ENCODE measurements around the gene ZMIZ1. TPM values are rescaled to one million over a fixed set of nuclear protein-coding genes. Genes with fewer than 3 reads are reported as not detected.

Gene ZMIZ1
- total RNA-seq, 1 experiment from 2014 or later = 42.3 TPM

DNA sequence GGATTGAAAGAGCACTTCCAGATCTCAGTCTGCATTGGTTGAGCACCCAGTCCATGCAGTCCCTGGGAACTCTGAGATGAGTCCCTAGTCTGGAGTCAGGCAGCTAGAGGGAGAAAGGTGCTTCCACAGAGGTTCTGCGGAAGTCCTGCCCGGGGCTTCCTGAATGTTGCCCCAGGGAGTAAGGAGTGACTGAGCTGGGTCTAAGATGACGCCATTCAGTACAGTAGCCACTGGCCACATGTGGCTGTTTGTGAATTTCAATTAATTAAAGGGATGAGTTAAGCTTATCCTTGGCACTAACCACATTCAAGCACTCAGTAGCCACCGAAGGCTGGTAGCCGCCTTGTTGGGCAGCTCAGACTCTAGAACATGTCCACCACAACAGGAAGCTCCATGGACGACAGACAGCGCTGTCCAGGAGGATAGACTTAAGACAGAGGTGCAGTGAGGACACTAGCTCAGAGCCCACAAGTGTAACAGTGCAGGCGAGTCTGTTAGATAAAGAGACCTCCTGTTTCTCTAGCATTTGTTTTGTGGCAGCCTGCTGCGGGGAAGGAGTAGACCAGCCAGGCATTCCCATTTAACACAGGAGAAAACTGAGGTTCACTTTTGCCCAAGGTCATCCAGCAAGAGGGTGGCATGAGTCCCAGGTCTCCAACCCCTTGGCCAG is 176.9 kb downstream of the ZMIZ1 start:
- Mint-ChIP-seq H3K36me3 (ENCODE audit: insufficient read depth, unreplicated experiment) (peaks cover 12% of the 10 kb centered on the region), H3K4me3 (ENCODE audit: unreplicated experiment) (no peak overlapping the region), H3K9me3 (ENCODE audit: unreplicated experiment) (no peaks in the 10 kb centered on the region), H3K27ac (ENCODE audit: unreplicated experiment) (no peak overlapping the region), H3K4me1 (ENCODE audit: low read depth, unreplicated experiment) (no peaks in the 10 kb centered on the region), H3K27me3 (ENCODE audit: insufficient read depth, unreplicated experiment) (no peaks in the 10 kb centered on the region)
- POLR2A ChIA-PET = no interaction called here
- no TSS peak for BruUV-seq (replicated peaks)
- Histone ChIP-seq H3K36me3 (ENCODE audit: control insufficient read depth, insufficient read depth, low read length) (no peaks in the 10 kb centered on the region), H3K4me3 (ENCODE audit: low read depth, low read length) (no peak overlapping the region), H3K4me1 (no peaks in the 10 kb centered on the region), H3K9me3 (no peaks in the 10 kb centered on the region), H3K27me3 (replicated peaks; ENCODE audit: control insufficient read depth, insufficient read depth, low read length) (no peaks in the 10 kb centered on the region)
- TF ChIP-seq, protein P1, sequence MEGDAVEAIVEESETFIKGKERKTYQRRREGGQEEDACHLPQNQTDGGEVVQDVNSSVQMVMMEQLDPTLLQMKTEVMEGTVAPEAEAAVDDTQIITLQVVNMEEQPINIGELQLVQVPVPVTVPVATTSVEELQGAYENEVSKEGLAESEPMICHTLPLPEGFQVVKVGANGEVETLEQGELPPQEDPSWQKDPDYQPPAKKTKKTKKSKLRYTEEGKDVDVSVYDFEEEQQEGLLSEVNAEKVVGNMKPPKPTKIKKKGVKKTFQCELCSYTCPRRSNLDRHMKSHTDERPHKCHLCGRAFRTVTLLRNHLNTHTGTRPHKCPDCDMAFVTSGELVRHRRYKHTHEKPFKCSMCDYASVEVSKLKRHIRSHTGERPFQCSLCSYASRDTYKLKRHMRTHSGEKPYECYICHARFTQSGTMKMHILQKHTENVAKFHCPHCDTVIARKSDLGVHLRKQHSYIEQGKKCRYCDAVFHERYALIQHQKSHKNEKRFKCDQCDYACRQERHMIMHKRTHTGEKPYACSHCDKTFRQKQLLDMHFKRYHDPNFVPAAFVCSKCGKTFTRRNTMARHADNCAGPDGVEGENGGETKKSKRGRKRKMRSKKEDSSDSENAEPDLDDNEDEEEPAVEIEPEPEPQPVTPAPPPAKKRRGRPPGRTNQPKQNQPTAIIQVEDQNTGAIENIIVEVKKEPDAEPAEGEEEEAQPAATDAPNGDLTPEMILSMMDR (IDR thresholded peaks at IDR 0.05; ENCODE audit: insufficient read depth in 1 of 2, low read depth in 1 of 2, low read length in 1 of 2, severe bottlenecking in 1 of 2, unreplicated experiment in 1 of 2) = no peak
- DNase-seq = no peak
- intact Hi-C loops (cut with micrococcal nuclease; ENCODE audit: unreplicated experiment) = no loop called here
- CTCF ChIA-PET = interaction anchor here (0.5 to 0.9 kb wide), 2 partner anchors 47 to 121 kb away, joined by 3 read pairs; no protein-coding TSS in a partner anchor

DNA sequence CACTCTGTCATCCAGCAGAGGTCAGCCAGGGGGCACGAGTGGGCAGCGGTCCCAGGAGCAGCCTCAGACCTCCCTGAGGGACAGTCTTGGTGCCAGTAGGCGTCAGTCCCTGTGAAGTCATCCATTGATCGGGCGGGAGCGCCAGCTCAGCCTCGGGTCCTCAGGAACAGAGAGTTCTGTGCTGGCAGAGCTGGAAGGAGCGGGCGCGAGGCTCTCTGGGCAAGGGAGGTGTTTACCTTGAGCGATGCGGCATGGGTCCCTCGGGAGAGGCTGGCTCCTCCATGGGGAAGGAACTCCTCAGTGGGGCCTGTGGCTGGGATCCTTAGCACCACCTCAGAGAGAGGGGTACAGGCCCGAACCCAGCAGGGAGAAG is 177.4 kb downstream of the ZMIZ1 start:
- no peaks in the 10 kb centered on the region for H3K9me3 ChIP-seq
- H3K4me3 ChIP-seq (ENCODE audit: low read depth, low read length) = no peak overlapping the region
- CTCF ChIA-PET = interaction anchor here (0.9 kb wide), 1 partner anchor 47 kb away, joined by 3 read pairs; no protein-coding TSS in a partner anchor
- Mint-ChIP-seq H3K9me3 (ENCODE audit: unreplicated experiment) (no peaks in the 10 kb centered on the region), H3K4me3 (ENCODE audit: unreplicated experiment) (no peak overlapping the region), H3K27ac (ENCODE audit: unreplicated experiment) (no peak overlapping the region), H3K36me3 (ENCODE audit: insufficient read depth, unreplicated experiment) (peaks cover 8% of the 10 kb centered on the region), H3K27me3 (ENCODE audit: insufficient read depth, unreplicated experiment) (no peaks in the 10 kb centered on the region), H3K4me1 (ENCODE audit: low read depth, unreplicated experiment) (peaks cover 5% of the 10 kb centered on the region)
- POLR2A ChIA-PET = no interaction called here
- H3K4me1 ChIP-seq = no peaks in the 10 kb centered on the region
- H3K27me3 ChIP-seq (replicated peaks; ENCODE audit: control insufficient read depth, insufficient read depth, low read length) = no peaks in the 10 kb centered on the region
- H3K36me3 ChIP-seq (ENCODE audit: control insufficient read depth, insufficient read depth, low read length) = no peaks in the 10 kb centered on the region
- BruUV-seq (replicated peaks) = no TSS peak
- intact Hi-C loops (cut with micrococcal nuclease; ENCODE audit: unreplicated experiment) = no loop called here
- TF ChIP-seq, protein P1 (IDR thresholded peaks at IDR 0.05; ENCODE audit: insufficient read depth in 1 of 2, low read depth in 1 of 2, low read length in 1 of 2, severe bottlenecking in 1 of 2, unreplicated experiment in 1 of 2) = no peak
- no peak for DNase-seq

DNA sequence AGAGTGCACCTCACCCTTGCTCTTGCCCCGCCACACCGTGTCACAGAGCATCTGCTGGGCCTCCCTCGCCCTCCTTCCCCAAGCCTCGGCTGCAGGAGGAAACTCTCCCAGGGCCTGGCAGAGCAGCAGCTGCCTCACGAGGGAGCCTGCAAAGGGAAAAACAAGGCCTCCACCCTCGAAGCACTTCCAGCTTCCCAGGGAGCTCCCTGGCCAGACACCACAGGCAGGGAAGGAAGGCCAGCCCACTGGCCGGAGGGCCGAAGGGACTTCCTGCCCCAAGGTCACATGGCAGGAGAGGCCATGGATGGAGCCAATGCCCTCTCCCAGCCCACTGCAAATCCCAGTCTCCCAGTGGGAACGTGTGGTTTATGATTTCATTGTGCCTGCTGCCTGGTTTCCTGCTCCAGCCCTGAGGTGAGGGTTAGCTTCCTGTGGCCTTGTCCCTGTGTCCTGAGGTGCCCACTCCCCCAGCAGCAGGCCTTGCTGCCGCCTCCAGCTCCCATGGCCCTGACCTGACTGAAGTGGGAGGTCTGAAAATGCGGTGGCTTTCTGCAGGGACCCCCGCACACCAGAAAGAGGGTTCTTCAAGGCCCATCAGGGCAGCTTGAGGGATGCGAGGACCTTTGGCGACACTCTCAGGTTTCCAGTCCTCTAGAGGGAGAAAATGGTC is 178.0 kb downstream of the ZMIZ1 start:
- no peak overlapping the region for H3K4me3 Mint-ChIP-seq (ENCODE audit: unreplicated experiment)
- H3K9me3 Mint-ChIP-seq (ENCODE audit: unreplicated experiment) = no peaks in the 10 kb centered on the region
- BruUV-seq (replicated peaks) = no TSS peak
- Histone ChIP-seq H3K4me3 (ENCODE audit: low read depth, low read length) (no peak overlapping the region), H3K27me3 (replicated peaks; ENCODE audit: control insufficient read depth, insufficient read depth, low read length) (no peaks in the 10 kb centered on the region), H3K9me3 (no peaks in the 10 kb centered on the region), H3K4me1 (no peaks in the 10 kb centered on the region), H3K36me3 (ENCODE audit: control insufficient read depth, insufficient read depth, low read length) (no peaks in the 10 kb centered on the region)
- H3K36me3 Mint-ChIP-seq (ENCODE audit: insufficient read depth, unreplicated experiment) = peaks cover 2% of the 10 kb centered on the region
- H3K27ac Mint-ChIP-seq (ENCODE audit: unreplicated experiment) = no peak overlapping the region
- DNase-seq = no peak
- peaks cover 7% of the 10 kb centered on the region for H3K4me1 Mint-ChIP-seq (ENCODE audit: low read depth, unreplicated experiment)
- POLR2A ChIA-PET = no interaction called here
- H3K27me3 Mint-ChIP-seq (ENCODE audit: insufficient read depth, unreplicated experiment) = no peaks in the 10 kb centered on the region
- TF ChIP-seq, protein P1 (IDR thresholded peaks at IDR 0.05; ENCODE audit: insufficient read depth in 1 of 2, low read depth in 1 of 2, low read length in 1 of 2, severe bottlenecking in 1 of 2, unreplicated experiment in 1 of 2) = no peak
- CTCF ChIA-PET = no interaction called here
- intact Hi-C loops (cut with micrococcal nuclease; ENCODE audit: unreplicated experiment) = no loop called here

All from Caco-2 (cell line).